Heart left ventricle (tissue), 16 donors: ENCODE data around the gene SLC38A10. TPM values are rescaled to one million over a fixed set of nuclear protein-coding genes. Genes with fewer than 3 reads are reported as not detected.

Source experiments
- ATAC-seq, 4 donors: fragments of 200-7000 bp; cut with Tn5 transposase; one replicate each; pipeline ENCODE4 v1.9.1; 2020 to 2022; ENCODE audit warnings: moderate library complexity in 4 of 4, mild to moderate bottlenecking in 3 of 4, moderate number of reproducible peaks in 1 of 4
- DNase-seq, 5 donors: peaks; one replicate each; pipeline ENCODE4 v3.0.0-alpha.2; 2020
- H3K27ac ChIP-seq, 12 donors: fragments of 200-600 bp; sonication (generic) in 4 of 12; one replicate each; pipeline versions ENCODE4 v1.5.0 to v1.8.0; 2016 to 2022; ENCODE audit warnings: mild to moderate bottlenecking in 2 of 12
- H3K27me3 ChIP-seq, 9 donors: fragments of 200-600 bp; sonication (generic) in 2 of 9; one replicate each; pipeline versions ENCODE4 v1.5.1 to v1.8.0; 2016 to 2022; ENCODE audit warnings: mild to moderate bottlenecking in 3 of 9
- H3K36me3 ChIP-seq, 9 donors: fragments of 200-600 bp; sonication (generic) in 2 of 9; one replicate each; pipeline versions ENCODE4 v1.5.0 to v1.8.0; 2018 to 2022; ENCODE audit warnings: mild to moderate bottlenecking in 2 of 9
- H3K4me1 ChIP-seq, 12 donors: fragments of 200-600 bp; sonication (generic) in 4 of 12; one replicate each; pipeline versions ENCODE4 v1.5.0 to v1.8.0; 2016 to 2022; ENCODE audit warnings: mild to moderate bottlenecking in 3 of 12
- H3K4me3 ChIP-seq, 12 donors: fragments of 200-600 bp; sonication (generic) in 4 of 12; one replicate each; pipeline versions ENCODE4 v1.5.0 to v1.8.0; 2017 to 2022; ENCODE audit warnings: mild to moderate bottlenecking in 9 of 12, moderate library complexity in 4 of 12
- H3K9me3 ChIP-seq, 12 donors: fragments of 200-600 bp; sonication (generic) in 4 of 12; one replicate each; pipeline versions ENCODE4 v1.5.0 to v1.8.0; 2016 to 2022; ENCODE audit warnings: mild to moderate bottlenecking in 1 of 12
- POLR2A ChIP-seq, 2 donors: fragments of 450-650 bp; IDR thresholded peaks; one replicate each; pipeline ENCODE4 v1.6.1; 2017; ENCODE audit warnings: antibody characterized with exemption in 2 of 2, mild to moderate bottlenecking in 2 of 2, moderate library complexity in 2 of 2
- WGBS, 4 donors: extraction: QIAGEN DNeasy Blood & Tissue Kit in 2 of 4; methylation state at CpG; one replicate each; pipeline versions ENCODE4 v1.1.5 to v1.1.7; 2013 to 2018; 5-methylcytosine and 5-hydroxymethylcytosine counted together
- intact Hi-C, 10 donors: fragments of 100-400 bp; cut with DNase I; formaldehyde crosslinking; loops; one replicate each; pipeline versions ENCODE4 v1.11.1 to v1.14.2; 2022
- polyA plus RNA-seq, 2 donors: library from polyadenylated mRNA; stranded (reverse); fragments of 200-250 nt; gene quantifications; one replicate each; pipeline ENCODE4 v1.2.3, GENCODE V29; 2013
- total RNA-seq, 9 donors: library from RNA; depleted of rRNA in 2 of 9; stranded (reverse); fragments of >200 nt in 2 of 9; fragmentation: NEBNext Ultra II Directional in 3 of 9; extraction: Animal tissue kit (Norgen Biotek cat#: 25700) in 3 of 9; gene quantifications; one replicate each; pipeline versions ENCODE4 v1.1.0 to v1.2.4, GENCODE V29; 2016 to 2023
- TF ChIP-seq, protein P1 (sequence below), 12 donors: fragments of 200-600 bp; sonication (generic) in 4 of 12; IDR thresholded peaks; one replicate each; pipeline versions ENCODE4 v1.5.0 to v1.8.0; 2018 to 2022; ENCODE audit warnings: antibody characterized with exemption in 12 of 12, mild to moderate bottlenecking in 5 of 12
- donor health status: ischemic (EF 13 %, LVEDD 7.1; RV severe dilation, severe dysfunction).
- donor health status: healthy with polysubstance abuse.
- donor health status: DM: no; HTN: yes; CAD: no.
- donor health status: DM: no; HTN: no; CAD: no.
- donor health status: ischemic (EF 25% LVEDD 6.9; RV normal size, moderate dysfunction).
- donor health status: ischemic (EF 25% LVEDD 5.7; RV mildly dilated, moderate dysfunction).
- donor health status: healthy.
- donor health status: DM: yes; HTN: yes; CAD: no.
- donor health status: ischemic (EF 35%, LVEDD 5.7; RV mildly dilated, moderate dysfunction).
- donor health status: nonischemic (EF 11% LVEDD 7.7; RV severe dilation, severe dysfunction).
- donor health status: DM: yes; HTN: yes; CAD: no.
- donor health status: PGD.
- donor health status: ischemic (EF 29% LVEDD 5.4; RV normal size, mild dysfunction).
- donor health status: nonischemic (EF 23%, LVEDD 6.1; RV moderate dilation, normal function).

SLC38A10 gene
- total and polyA plus RNA-seq, 11 donors: 27.4 to 67.7 (median 46.7) TPM

DNA sequence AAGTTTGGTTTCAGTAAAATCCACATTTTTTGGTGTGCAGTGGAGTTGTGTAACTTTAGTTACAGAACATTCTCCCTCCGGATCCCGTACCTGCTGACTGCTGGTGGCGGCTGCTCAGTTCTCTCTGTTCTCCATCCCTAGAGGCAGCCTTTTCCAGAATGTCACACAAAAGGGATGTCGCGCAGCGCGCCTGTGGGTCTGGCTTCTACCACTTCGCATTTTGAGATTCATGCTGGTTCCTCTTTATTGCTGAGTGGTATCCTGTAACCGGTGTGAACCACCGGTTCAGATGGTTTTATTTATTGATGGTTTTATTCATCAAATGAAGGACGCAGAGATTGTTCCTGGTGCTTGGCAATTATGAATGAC is 71.4 kb downstream of the SLC38A10 start:
- peaks cover 0 to 12% (median 0%) of the 10 kb centered on the region in 12 donors for H3K9me3 ChIP-seq
- peak overlapping the region in 9 of 12 donors; percentile 60 to 94 (median 82) for H3K4me3 ChIP-seq
- peaks cover 6 to 25% (median 18%) of the 10 kb centered on the region in 12 donors for H3K4me1 ChIP-seq
- peak overlapping the region in 5 of 12 donors; percentile 11 to 58 (median 31) for H3K27ac ChIP-seq
- intact Hi-C loops: no loop called here
- TF ChIP-seq POLR2A (IDR thresholded peaks at IDR 0.05): no peak
- TF ChIP-seq, protein P1, sequence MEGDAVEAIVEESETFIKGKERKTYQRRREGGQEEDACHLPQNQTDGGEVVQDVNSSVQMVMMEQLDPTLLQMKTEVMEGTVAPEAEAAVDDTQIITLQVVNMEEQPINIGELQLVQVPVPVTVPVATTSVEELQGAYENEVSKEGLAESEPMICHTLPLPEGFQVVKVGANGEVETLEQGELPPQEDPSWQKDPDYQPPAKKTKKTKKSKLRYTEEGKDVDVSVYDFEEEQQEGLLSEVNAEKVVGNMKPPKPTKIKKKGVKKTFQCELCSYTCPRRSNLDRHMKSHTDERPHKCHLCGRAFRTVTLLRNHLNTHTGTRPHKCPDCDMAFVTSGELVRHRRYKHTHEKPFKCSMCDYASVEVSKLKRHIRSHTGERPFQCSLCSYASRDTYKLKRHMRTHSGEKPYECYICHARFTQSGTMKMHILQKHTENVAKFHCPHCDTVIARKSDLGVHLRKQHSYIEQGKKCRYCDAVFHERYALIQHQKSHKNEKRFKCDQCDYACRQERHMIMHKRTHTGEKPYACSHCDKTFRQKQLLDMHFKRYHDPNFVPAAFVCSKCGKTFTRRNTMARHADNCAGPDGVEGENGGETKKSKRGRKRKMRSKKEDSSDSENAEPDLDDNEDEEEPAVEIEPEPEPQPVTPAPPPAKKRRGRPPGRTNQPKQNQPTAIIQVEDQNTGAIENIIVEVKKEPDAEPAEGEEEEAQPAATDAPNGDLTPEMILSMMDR (IDR thresholded peaks at IDR 0.05): no peak
- peaks cover 0 to 12% (median 3%) of the 10 kb centered on the region in 9 donors for H3K36me3 ChIP-seq
- H3K27me3 ChIP-seq: no peaks in the 10 kb centered on the region
- WGBS, 4 donors: 32 to 56% (median 40%) methylated on average over 11 of the region's 11 CpGs
- DNase-seq (peak in 1 of 5 donors; percentile 58), ATAC-seq (no peak)

DNA sequence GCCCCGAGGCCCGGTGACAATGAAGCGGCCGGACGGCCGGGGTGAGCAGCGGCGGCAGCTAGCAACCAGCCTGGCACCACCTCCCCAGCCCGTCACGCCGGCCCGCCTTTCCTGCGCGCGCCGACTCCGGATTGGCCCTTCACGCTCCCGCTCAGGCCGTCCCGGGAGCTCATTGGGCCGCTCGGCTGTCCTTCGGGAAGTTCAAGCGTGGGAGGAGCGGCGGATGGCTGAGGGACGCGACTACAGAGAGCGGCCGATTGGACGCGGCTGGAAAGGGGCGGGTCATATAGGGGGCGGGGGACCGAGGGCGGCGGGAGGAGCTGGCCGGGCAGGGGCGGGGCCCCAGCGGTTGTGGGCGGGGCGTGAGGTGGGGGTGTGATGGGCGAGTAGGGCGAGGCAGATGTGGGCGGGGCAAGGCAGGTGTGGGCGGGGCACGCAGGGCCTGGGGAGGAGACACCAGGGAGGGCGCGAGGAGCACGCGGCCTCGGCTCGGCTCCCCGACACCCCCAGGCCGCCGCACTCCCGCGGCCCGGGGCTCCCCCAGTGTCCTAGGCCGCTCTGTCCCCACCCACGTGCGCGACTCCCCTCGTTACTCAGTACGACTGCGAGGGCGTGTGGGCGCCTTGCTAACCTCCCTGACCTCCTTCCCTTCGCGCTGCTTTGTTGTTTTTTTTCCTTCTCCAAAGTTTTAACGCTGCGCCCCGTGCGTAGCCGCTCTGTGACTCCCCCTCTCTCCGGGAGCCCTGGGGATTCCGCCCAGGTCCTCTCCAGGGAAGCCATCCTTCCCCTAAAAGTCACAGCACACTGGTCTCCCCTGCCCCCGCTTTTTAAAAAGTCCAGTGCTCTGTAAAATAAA is 72.0 kb downstream of the SLC38A10 start, which contains the start of gene CEP131:
CEP131 (minus strand) TSS at position 60 of the 856 bp plus-strand sequence. CDS start 2,909 bp downstream, outside the sequence.
- TF ChIP-seq, protein P1 (IDR thresholded peaks at IDR 0.05): no peak
- TF ChIP-seq POLR2A (IDR thresholded peaks at IDR 0.05): peak in 1 of 2 donors; percentile 50
- DNase-seq: peak; percentile 99 to 100 (median 100)
- Histone ChIP-seq H3K27ac (peak within 1 kb of the TSS in 6 of 12 donors; percentile 11 to 58 (median 46)), H3K27me3 (no peaks in the 10 kb centered on the region), H3K4me1 (peaks cover 6 to 25% (median 18%) of the 10 kb centered on the region in 12 donors), H3K4me3 (peak within 1 kb of the TSS; percentile 55 to 96 (median 80)), H3K9me3 (peaks cover 0 to 12% (median 0%) of the 10 kb centered on the region in 12 donors), H3K36me3 (peaks cover 0 to 12% (median 3%) of the 10 kb centered on the region in 9 donors)
- intact Hi-C loops: no loop called here
- peak; percentile 99 to 100 (median 99) for ATAC-seq
- 1 to 3% (median 2%) methylated on average over 34 to 79 of the region's 79 CpGs for WGBS, 4 donors

DNA sequence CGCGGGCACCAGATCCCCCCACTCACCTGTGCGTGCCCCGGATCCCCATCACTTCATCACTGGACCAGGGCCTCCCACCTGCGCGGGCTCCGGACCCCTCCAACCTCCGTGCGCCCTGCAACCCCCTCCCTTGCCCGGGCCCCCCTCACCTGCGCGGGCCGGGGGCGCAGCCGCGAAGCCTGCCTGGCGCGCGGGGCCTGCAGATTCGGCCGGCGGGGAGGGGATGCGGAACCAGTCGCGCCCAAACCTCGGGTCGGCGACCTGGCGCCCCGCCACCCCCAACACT is 72.5 kb downstream of the SLC38A10 start:
- Histone ChIP-seq H3K9me3 (peaks cover 0 to 12% (median 0%) of the 10 kb centered on the region in 12 donors), H3K4me3 (peak overlapping the region; percentile 55 to 96 (median 80)), H3K27ac (peak overlapping the region in 5 of 12 donors; percentile 11 to 58 (median 45)), H3K4me1 (peaks cover 6 to 25% (median 18%) of the 10 kb centered on the region in 12 donors), H3K36me3 (peaks cover 0 to 12% (median 3%) of the 10 kb centered on the region in 9 donors), H3K27me3 (no peaks in the 10 kb centered on the region)
- 0 to 1% (median 0%) methylated on average over 2 to 30 of the region's 30 CpGs for WGBS, 4 donors
- ATAC-seq (peak in 2 of 4 donors; percentile 3 to 5), DNase-seq (no peak)
- no peak for TF ChIP-seq POLR2A (IDR thresholded peaks at IDR 0.05)
- TF ChIP-seq, protein P1 (IDR thresholded peaks at IDR 0.05): no peak
- intact Hi-C loops: no loop called here
